ENCODE results near the gene FAF1.

DNA sequence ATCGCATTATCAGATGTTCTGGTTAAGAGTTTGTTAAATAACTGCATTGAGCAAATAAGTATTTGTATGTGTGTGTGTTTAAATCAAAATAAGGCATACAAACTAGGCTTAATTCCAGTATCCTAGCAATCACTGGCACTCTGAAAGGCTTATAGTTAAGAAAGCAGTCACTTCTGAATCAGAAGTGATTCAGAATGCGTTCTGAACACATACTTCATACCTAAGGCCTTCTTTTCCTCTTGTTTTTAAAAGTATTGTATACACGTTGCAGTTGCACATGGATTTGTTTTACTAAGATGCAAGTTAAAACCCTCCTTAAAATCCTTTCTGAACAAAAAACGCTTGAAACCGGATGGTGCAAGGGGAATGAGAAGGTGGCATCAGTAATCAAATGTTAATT is 298.4 kb downstream of the FAF1 start:
- TF ChIP-seq, protein P1, sequence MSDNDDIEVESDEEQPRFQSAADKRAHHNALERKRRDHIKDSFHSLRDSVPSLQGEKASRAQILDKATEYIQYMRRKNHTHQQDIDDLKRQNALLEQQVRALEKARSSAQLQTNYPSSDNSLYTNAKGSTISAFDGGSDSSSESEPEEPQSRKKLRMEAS (IDR thresholded peaks at IDR 0.05), result no peak
- TF ChIP-seq CEBPB (IDR thresholded peaks at IDR 0.05), result no peak
- no peak for TF ChIP-seq ZBTB7A (IDR thresholded peaks at IDR 0.05; ENCODE audit: low read depth)
- no peak for TF ChIP-seq NFIC (IDR thresholded peaks at IDR 0.05)
- no peak for TF ChIP-seq YY1 (IDR thresholded peaks at IDR 0.05; ENCODE audit: low read depth)
- TF ChIP-seq RAD21 (IDR thresholded peaks at IDR 0.05; ENCODE audit: low read depth), result no peak
- TF ChIP-seq REST (IDR thresholded peaks at IDR 0.05; ENCODE audit: low read depth), result no peak
